DMS53 treated with DMSO at 0.1 percent for 48 hours (cell line): ENCODE results near the gene COMMD8.

Source experiments
- DNase-seq: peaks from one replicate; lab custom pipeline; 2025; ENCODE audit not compliant: unreplicated experiment; lab: John Stamatoyannopoulos, UW

COMMD8 gene

GRCh38 chr4:47473141-47473750 is 9.7 kb upstream of the COMMD8 start:
- DNase-seq, result no peak

GRCh38 chr4:47471591-47471990 is 8.1 kb upstream of the COMMD8 start:
- DNase-seq, result no peak

DNA sequence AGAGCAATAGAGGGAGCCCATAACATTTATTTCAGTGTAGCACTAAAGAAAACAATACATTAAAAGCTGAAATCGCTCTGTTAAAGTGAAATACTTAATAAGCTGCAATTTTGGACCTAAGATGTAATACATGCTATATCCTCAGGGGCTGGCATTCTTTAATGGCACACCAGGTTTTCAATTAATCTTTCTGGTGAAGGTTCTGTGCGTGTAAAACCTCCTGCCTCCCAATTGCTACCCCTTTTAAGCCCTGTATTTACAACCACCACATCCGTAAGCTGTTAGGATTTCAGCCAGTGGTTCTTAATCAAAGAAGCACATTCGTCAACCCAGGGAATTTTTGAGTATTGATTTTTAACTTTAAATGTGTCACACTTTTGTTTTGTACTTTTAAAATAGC is 7.6 kb upstream of the COMMD8 start:
- DNase-seq, result no peak

DNA sequence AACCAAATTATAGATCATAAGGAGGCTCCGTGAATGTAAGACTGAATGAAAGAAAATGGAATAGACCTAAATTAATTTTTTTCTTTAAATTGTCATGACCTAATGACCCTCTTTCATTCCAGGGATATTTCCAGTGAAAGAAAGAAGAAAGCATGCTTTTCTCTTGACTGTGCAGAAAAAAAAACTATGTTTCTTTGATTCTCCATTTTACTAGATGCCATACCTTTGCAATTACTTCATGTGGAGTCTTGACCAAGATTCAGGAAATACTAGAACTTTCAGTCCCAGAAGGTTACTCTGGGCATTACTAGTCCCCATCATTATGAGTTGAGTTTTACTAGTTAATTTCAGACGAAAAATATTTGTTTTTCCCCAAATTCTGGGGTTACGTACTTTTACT is 6.4 kb upstream of the COMMD8 start:
- no peak for DNase-seq

GRCh38 chr4:47468706-47469365 is 5.3 kb upstream of the COMMD8 start:
- no peak for DNase-seq

GRCh38 chr4:47466056-47466785 is 2.7 kb upstream of the COMMD8 start:
- no peak for DNase-seq

- DNase-seq, result no peak
These were observed 1.5 kb upstream of the COMMD8 start for GRCh38 chr4:47465004-47465403.

DNA sequence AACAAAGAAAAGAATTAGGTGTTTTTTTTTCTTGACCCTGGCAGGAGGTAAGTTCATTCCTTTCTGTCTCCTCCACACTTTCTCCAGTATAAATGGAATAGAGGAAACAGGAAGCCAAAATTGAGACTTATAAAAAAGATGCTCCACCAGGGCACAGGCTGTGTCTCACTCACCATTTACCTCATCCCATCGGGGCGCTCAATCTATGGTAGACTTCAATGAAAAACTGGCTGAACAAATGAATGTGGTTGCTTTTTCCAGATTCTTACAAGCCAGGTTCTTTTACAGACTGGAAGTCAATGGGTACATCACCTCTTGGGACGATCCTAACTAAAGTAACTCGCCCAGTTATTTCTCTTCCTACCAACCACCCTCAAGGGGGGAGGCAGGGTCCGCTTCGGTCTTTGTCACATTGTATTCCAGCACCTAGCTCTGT is 685 bp downstream of the COMMD8 start:
- no peak for DNase-seq

DNA sequence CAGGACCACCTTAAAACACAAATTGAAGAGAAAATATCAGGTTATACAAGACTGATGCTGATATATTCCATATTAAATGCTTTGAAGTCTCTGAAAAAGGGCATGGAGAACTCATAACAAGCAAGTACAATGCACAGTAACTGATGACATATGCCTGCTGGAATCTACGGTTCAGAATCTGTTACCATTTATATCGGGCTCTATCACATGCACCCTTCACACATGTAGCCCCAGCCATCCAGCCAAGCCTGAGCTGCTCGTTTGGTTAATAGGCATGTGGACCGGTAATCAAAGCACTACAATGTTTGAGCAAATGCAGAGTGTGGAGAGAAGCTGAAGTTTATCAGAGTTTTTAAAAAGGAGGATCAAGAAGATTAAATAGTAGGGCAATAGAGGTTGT is 11.8 kb downstream of the COMMD8 start:
- no peak for DNase-seq

GRCh38 chr4:47444031-47444430 is 19.5 kb downstream of the COMMD8 start:
- DNase-seq, result no peak

GRCh38 chr4:47442980-47443379 is 20.5 kb downstream of the COMMD8 start:
- no peak for DNase-seq

DNA sequence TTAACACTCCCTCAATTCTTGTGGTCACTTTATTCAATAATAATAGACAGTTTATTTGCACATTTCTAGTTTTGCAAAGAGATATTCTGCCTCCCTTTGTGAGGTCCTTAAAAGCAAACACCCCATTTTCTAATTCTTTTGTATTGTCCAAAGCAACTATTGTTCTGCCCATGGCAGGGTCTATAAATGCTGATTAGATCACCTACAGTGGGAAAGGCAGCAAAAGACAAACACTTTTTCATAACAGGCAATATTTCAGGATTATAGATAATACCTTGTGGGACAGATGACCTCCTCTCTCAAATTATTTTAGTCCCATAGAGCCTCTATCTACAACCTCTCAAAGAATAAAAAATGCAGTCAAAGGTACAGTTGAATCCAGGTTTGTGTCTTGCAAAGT is 28.6 kb downstream of the COMMD8 start:
- DNase-seq, result no peak

- no peak for DNase-seq
These were observed 30.8 kb downstream of the COMMD8 start for GRCh38 chr4:47432749-47433148.

- no peak for DNase-seq
These were observed 35.6 kb downstream of the COMMD8 start for GRCh38 chr4:47427935-47428334.

DNA sequence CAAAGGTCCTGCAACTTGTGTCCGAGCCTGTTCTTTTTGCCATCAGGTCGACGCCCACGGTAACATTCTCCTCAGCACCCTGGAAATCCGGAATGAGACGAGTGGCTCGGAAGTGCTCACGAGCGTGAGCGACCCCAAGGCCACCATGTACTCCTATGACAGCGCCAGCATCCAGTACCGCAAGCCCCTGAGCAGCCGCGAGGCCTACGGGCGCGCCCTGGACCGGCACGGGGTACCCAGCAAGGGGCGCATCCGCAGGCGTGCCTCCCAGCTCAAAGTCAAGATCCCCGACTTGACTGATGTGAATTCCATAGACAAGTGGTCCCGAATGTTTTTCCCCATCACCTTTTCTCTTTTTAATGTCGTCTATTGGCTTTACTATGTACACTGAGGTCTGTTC is 37.9 kb downstream of the COMMD8 start:
- no peak for DNase-seq

DNA sequence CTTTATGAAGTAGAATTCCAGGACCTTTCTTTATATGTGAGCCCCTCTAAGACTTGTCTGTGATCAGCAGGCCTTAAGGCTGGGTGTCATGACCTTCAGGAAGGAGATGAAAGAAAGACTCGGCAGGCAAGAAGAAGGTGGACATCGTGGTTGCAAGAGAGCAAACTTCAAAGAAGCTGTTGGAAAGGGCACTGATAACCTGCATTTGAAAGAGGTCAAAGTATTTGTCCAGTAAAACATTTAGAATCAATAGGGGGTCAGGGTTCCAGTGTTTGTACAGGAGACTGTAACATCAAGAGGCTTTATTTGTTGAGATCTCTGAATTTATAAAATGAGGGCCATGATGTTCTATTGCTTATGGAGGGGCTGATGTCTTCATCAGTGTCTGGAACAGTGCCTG is 44.2 kb downstream of the COMMD8 start:
- no peak for DNase-seq

DNA sequence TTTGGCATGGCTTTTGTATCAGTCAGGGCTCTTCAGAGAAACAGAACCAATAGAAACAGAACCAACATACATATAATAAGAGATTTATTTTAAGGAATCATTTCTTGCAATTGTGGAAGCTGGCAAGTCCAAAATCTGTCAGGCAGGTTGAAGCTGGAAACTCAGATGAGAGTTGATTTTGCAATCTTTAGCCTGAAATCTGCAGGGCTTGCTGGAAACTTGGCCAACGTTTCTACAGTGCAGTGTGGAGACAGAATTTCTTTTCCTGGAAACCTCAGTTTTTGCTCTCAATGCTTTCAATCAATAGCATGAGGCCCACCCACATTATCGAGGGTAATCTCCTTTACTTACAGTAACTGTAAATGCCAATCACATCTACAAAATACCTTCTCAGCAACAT is 45.4 kb downstream of the COMMD8 start:
- no peak for DNase-seq

- no peak for DNase-seq
These were observed 47.8 kb downstream of the COMMD8 start for GRCh38 chr4:47415719-47416118.

- peak; percentile 88 for DNase-seq
These were observed 50.0 kb downstream of the COMMD8 start for GRCh38 chr4:47413521-47413920.

GRCh38 chr4:47410271-47410670 is 53.2 kb downstream of the COMMD8 start:
- DNase-seq, result peak; percentile 7

DNA sequence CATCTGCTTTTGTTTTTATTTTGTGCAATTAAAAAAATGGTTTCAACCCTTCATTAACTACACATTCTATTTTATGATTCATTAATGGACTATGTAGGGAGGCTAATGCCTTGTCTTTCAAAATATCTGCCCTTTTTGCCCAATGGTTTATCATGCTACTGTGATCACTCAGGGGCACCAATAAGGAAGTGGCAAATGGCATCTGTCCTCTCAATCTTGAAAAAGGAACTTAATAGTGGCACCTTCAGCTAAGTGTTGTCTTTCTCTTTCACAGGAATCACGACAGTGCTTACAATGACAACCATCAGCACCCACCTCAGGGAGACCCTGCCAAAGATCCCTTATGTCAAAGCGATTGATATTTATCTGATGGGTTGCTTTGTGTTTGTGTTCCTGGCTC is 57.1 kb downstream of the COMMD8 start:
- DNase-seq, result no peak
